Loucy (cell line): ENCODE results near the gene STOML3.

ENCODE experiments used
- CTCF ChIP-seq: fragments of 200-600 bp; sonication (generic); conservative IDR thresholded peaks from 2 replicates; pipeline ENCODE4 v1.5.1; 2014; ENCODE audit warnings: mild to moderate bottlenecking, antibody characterized with exemption, low read length
- EZH2phosphoT487 ChIP-seq: fragments of 200-600 bp; IDR thresholded peaks from 2 replicates; pipeline ENCODE4 v1.6.1; 2018; ENCODE audit warnings: antibody characterized with exemption, mild to moderate bottlenecking, moderate library complexity, borderline replicate concordance

- TF ChIP-seq CTCF (no peak), EZH2phosphoT487 (no peak)
These were observed 21.4 kb downstream of the STOML3 start for GRCh38 chr13:38969187-38969586.
